Panc1 (cell line): ENCODE measurements around the gene RETREG3. TPM values are rescaled to one million over a fixed set of nuclear protein-coding genes. Genes with fewer than 3 reads are reported as not detected.

Experiments used
- ATAC-seq: fragments of 200-7000 bp; cut with Tn5 transposase; 2 replicates; pipeline ENCODE4 v1.9.1; 2020; ENCODE audit warnings: mild to moderate bottlenecking, moderate library complexity
- BruUV-seq: library from RNA; stranded (reverse); fragments of 400-500 nt; replicated peaks from 2 replicates; lab custom pipeline; 2021; lab: Mats Ljungman, UMichigan
- CTCF ChIA-PET: fragments of 300-600 bp; sonication (Branson Sonifier 250); formaldehyde crosslinking; loops from one replicate; lab custom pipeline; 2022; ENCODE audit warnings: antibody characterized with exemption; lab: Charles Lee
- POLR2A ChIA-PET: fragments of 300-600 bp; sonication (Branson Sonifier 250); formaldehyde crosslinking; loops from one replicate; lab custom pipeline; 2022; ENCODE audit warnings: antibody characterized with exemption; lab: Charles Lee
- DNase-seq: peaks from one replicate; pipeline ENCODE4 v3.0.0-alpha.2; 2010; ENCODE audit warnings: low read depth, low spot score
- H3K27ac ChIP-seq: 2 replicates; pipeline ENCODE4 v1.5.1; 2011; ENCODE audit warnings: mild to moderate bottlenecking, low read length, inconsistent platforms
- H3K27me3 ChIP-seq: fragments of 200-500 bp; sonication (Bioruptor generic); 2 replicates; pipeline ENCODE4 v1.6.0; 2014; ENCODE audit warnings: low read length, inconsistent platforms; ENCODE audit not compliant: control insufficient read depth, insufficient read depth
- H3K36me3 ChIP-seq: fragments of 200-500 bp; sonication (Bioruptor generic); 2 replicates; pipeline ENCODE4 v1.5.1; 2014; ENCODE audit warnings: inconsistent platforms, mild to moderate bottlenecking, low read length, moderate library complexity; ENCODE audit not compliant: control insufficient read depth, insufficient read depth
- H3K4me1 ChIP-seq: 2 replicates; pipeline ENCODE4 v1.5.1; 2011; ENCODE audit warnings: inconsistent platforms, mild to moderate bottlenecking, low read length, moderate library complexity; ENCODE audit not compliant: control insufficient read depth, insufficient read depth
- H3K4me3 ChIP-seq, 2 experiments: 2 replicates each; pipeline ENCODE4 v1.5.1; 2011 to 2012; ENCODE audit warnings: low read depth in 2 of 2, low read length in 2 of 2, mild to moderate bottlenecking in 2 of 2, inconsistent platforms in 1 of 2, moderate library complexity in 1 of 2
- H3K9me3 ChIP-seq: fragments of 200-500 bp; sonication (Bioruptor generic); 2 replicates; pipeline ENCODE4 v1.5.1; 2014; ENCODE audit warnings: low read depth, mild to moderate bottlenecking, inconsistent platforms, low read length, moderate library complexity; ENCODE audit not compliant: control insufficient read depth, insufficient read depth
- POLR2AphosphoS5 ChIP-seq: IDR thresholded peaks from 2 replicates; pipeline ENCODE4 v1.6.1; 2012; ENCODE audit warnings: mild to moderate bottlenecking, low read depth, low read length, moderate library complexity
- SIN3A ChIP-seq: IDR thresholded peaks from 2 replicates; pipeline ENCODE4 v1.6.1; 2012; ENCODE audit warnings: low read depth, mild to moderate bottlenecking, low read length, moderate library complexity, borderline replicate concordance; ENCODE audit not compliant: insufficient read depth
- TCF7L2 ChIP-seq: IDR thresholded peaks from 2 replicates; pipeline ENCODE4 v1.6.1; 2011; ENCODE audit warnings: mild to moderate bottlenecking, low read depth, low read length, inconsistent platforms
- in situ Hi-C: cut with HindIII; loops from 2 replicates; pipeline ENCODE4 v1.10.0; 2016; ENCODE audit warnings: low sequenced_read_pairs, low pct_unique_long_range_greater_than_20kb
- intact Hi-C: fragments of 100-400 bp; cut with micrococcal nuclease; formaldehyde crosslinking; loops from one replicate; pipeline ENCODE4 v1.10.0; 2022; ENCODE audit not compliant: unreplicated experiment
- total RNA-seq: library from RNA; stranded (reverse); gene quantifications from one replicate; pipeline ENCODE4 v1.2.1, GENCODE V29; 2021; ENCODE audit not compliant: unreplicated experiment
- TF ChIP-seq, protein P1 (sequence below): fragments of 450-650 bp; IDR thresholded peaks from 2 replicates; pipeline ENCODE4 v1.5.1; 2017; ENCODE audit warnings: mild to moderate bottlenecking
- TF ChIP-seq, protein P2 (sequence below), 2 experiments: IDR thresholded peaks; 2 replicates each; pipeline ENCODE4 v1.6.1; 2011 to 2012; ENCODE audit warnings: low read depth in 2 of 2, control low read depth in 1 of 2, low read length in 1 of 2, mild to moderate bottlenecking in 1 of 2, moderate library complexity in 1 of 2; ENCODE audit not compliant: insufficient read depth in 1 of 2

Gene RETREG3
- total RNA-seq, 1 experiment from 2014 or later: 42.3 TPM

DNA sequence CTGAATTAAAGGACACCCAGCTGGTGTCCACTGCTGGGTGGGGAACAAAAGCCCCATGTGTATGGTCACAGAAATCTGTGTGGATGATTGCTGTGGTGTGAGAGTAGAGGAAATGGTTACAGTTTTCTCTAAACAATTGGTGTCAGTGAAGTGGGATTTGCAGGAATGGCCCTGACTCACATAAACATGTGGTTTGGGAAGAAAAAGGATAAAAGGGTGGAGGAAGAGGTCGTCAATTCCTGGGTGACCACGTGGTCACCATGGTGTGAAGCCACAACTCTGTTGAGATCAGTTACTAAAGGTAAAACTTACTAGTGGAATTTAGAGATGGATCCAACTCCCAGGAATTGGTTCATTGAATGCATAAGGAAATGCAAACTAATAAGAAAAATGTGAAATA, 46.4 kb upstream of the RETREG3 start:
- Histone ChIP-seq H3K36me3 (no peaks in the 10 kb centered on the region; the same call in 1 of the 2 replicates), H3K4me1 (peaks cover 5% of the 10 kb centered on the region), H3K27me3 (no peaks in the 10 kb centered on the region), H3K27ac (no peak overlapping the region), H3K9me3 (no peaks in the 10 kb centered on the region), H3K4me3 (no peak overlapping the region)
- ATAC-seq: no peak
- ChIA-PET POLR2A (no interaction called here), CTCF (no interaction called here)
- intact Hi-C loops (no loop called here), in situ Hi-C loops (no loop called here)
- no peak for DNase-seq
- BruUV-seq: no TSS peak
- TF ChIP-seq POLR2AphosphoS5 (no peak), SIN3A (no peak), TCF7L2 (no peak)
- TF ChIP-seq, protein P1, sequence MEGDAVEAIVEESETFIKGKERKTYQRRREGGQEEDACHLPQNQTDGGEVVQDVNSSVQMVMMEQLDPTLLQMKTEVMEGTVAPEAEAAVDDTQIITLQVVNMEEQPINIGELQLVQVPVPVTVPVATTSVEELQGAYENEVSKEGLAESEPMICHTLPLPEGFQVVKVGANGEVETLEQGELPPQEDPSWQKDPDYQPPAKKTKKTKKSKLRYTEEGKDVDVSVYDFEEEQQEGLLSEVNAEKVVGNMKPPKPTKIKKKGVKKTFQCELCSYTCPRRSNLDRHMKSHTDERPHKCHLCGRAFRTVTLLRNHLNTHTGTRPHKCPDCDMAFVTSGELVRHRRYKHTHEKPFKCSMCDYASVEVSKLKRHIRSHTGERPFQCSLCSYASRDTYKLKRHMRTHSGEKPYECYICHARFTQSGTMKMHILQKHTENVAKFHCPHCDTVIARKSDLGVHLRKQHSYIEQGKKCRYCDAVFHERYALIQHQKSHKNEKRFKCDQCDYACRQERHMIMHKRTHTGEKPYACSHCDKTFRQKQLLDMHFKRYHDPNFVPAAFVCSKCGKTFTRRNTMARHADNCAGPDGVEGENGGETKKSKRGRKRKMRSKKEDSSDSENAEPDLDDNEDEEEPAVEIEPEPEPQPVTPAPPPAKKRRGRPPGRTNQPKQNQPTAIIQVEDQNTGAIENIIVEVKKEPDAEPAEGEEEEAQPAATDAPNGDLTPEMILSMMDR: no peak
- TF ChIP-seq, protein P2, sequence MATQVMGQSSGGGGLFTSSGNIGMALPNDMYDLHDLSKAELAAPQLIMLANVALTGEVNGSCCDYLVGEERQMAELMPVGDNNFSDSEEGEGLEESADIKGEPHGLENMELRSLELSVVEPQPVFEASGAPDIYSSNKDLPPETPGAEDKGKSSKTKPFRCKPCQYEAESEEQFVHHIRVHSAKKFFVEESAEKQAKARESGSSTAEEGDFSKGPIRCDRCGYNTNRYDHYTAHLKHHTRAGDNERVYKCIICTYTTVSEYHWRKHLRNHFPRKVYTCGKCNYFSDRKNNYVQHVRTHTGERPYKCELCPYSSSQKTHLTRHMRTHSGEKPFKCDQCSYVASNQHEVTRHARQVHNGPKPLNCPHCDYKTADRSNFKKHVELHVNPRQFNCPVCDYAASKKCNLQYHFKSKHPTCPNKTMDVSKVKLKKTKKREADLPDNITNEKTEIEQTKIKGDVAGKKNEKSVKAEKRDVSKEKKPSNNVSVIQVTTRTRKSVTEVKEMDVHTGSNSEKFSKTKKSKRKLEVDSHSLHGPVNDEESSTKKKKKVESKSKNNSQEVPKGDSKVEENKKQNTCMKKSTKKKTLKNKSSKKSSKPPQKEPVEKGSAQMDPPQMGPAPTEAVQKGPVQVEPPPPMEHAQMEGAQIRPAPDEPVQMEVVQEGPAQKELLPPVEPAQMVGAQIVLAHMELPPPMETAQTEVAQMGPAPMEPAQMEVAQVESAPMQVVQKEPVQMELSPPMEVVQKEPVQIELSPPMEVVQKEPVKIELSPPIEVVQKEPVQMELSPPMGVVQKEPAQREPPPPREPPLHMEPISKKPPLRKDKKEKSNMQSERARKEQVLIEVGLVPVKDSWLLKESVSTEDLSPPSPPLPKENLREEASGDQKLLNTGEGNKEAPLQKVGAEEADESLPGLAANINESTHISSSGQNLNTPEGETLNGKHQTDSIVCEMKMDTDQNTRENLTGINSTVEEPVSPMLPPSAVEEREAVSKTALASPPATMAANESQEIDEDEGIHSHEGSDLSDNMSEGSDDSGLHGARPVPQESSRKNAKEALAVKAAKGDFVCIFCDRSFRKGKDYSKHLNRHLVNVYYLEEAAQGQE (IDR thresholded peaks at IDR 0.05; ENCODE audit: insufficient read depth in 1 of 2, low read depth in 2 of 2, low read length in 1 of 2): no peak

DNA sequence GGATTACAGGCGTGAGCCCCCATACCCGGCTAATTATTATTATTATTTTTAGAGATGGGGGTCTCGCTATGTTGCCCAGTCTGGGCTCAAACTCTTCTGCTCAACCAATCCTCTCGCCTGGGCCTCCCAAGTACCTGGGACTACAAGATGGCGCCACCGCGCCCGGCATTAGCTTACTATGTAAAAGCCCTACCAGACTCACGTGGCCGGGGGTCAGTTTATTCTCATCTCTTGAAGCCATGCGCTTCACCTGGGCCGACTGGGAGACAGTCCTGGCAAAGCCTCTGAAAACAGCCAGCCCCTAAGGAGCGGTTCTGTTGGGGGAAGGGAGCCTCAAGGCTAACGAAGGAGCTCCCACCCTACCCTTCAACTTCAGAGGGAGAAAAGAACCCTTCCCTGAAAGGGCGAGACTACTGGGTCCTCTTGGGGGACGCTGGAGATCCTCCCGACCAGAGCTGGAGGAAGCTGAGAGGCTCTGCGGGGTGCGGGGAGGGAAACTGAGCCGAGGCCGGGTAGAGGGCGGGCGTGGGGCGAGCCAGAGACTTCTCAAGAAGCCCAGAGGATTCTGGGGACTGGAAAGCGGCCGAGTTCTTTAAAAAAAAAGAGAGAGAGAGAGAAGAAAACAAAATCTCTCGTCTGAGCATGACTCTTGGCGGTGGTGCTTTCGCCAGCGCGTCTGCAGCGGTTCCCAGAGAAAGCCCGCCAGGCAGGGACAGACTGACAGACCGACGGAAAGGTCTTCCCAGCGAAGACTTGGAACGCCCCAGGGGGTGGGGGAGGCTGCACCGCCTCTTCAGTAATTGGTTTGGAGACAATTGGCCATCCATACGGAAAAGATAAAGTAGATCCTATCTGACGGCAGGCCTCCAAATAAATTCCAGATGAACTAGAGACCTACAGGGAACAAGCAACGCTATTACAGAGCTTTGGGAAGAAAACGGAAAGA, 44.3 kb upstream of the RETREG3 start:
- ChIA-PET POLR2A (no interaction called here), CTCF (interaction anchor here (0.8 kb wide), 1 partner anchor 35 kb away, joined by 3 read pairs; no protein-coding TSS in a partner anchor)
- no peak for DNase-seq

More for the DNA sequence above, 44.3 kb upstream of the RETREG3 start:
- no peak for TF ChIP-seq SIN3A
- TF ChIP-seq, protein P2 (IDR thresholded peaks at IDR 0.05; ENCODE audit: insufficient read depth in 1 of 2, low read depth in 2 of 2, low read length in 1 of 2): no peak
- no peak for TF ChIP-seq TCF7L2
- TF ChIP-seq, protein P1: no peak
- no peak for TF ChIP-seq POLR2AphosphoS5
- H3K4me3 ChIP-seq: peak overlapping the region; percentile 10 to 21
- H3K27me3 ChIP-seq: no peaks in the 10 kb centered on the region
- H3K4me1 ChIP-seq: no peaks in the 10 kb centered on the region
- intact Hi-C loops: no loop called here
- H3K36me3 ChIP-seq: no peaks in the 10 kb centered on the region
- in situ Hi-C loops: no loop called here
- no TSS peak for BruUV-seq
- no peaks in the 10 kb centered on the region for H3K9me3 ChIP-seq
- ATAC-seq: peak; percentile 49; the same call in 1 of the 2 replicates
- peak overlapping the region; percentile 42; the same call in 1 of the 2 replicates for H3K27ac ChIP-seq
